Sigmoid colon (tissue), 4 donors: ENCODE results near the gene SLC7A5.

Experiments used
- POLR2A ChIP-seq, 2 donors: fragments of 450-650 bp; IDR thresholded peaks; one replicate each; pipeline ENCODE4 v1.6.1; 2016; ENCODE audit warnings: antibody characterized with exemption in 2 of 2, mild to moderate bottlenecking in 2 of 2, moderate library complexity in 2 of 2
- POLR2AphosphoS5 ChIP-seq, 4 donors: sonication (generic); formaldehyde crosslinking; IDR thresholded peaks; one replicate each; pipeline ENCODE4 v1.6.1; 2017; ENCODE audit warnings: antibody characterized with exemption in 4 of 4
- TF ChIP-seq, protein P1 (sequence below), 4 experiments: fragments of 450-650 bp in 3 of 4; fragments of 200-600 bp in 1 of 4; IDR thresholded peaks; one replicate each; pipeline ENCODE4 v1.5.1; 2016 to 2019; ENCODE audit warnings: antibody characterized with exemption in 4 of 4, mild to moderate bottlenecking in 3 of 4, moderate library complexity in 2 of 4

GRCh38 chr16:87845213-87845612 lies 24.1 kb downstream of the SLC7A5 start:
- TF ChIP-seq, protein P1, sequence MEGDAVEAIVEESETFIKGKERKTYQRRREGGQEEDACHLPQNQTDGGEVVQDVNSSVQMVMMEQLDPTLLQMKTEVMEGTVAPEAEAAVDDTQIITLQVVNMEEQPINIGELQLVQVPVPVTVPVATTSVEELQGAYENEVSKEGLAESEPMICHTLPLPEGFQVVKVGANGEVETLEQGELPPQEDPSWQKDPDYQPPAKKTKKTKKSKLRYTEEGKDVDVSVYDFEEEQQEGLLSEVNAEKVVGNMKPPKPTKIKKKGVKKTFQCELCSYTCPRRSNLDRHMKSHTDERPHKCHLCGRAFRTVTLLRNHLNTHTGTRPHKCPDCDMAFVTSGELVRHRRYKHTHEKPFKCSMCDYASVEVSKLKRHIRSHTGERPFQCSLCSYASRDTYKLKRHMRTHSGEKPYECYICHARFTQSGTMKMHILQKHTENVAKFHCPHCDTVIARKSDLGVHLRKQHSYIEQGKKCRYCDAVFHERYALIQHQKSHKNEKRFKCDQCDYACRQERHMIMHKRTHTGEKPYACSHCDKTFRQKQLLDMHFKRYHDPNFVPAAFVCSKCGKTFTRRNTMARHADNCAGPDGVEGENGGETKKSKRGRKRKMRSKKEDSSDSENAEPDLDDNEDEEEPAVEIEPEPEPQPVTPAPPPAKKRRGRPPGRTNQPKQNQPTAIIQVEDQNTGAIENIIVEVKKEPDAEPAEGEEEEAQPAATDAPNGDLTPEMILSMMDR (IDR thresholded peaks at IDR 0.05): no peak
- TF ChIP-seq POLR2AphosphoS5 (IDR thresholded peaks at IDR 0.05) (no peak), POLR2A (IDR thresholded peaks at IDR 0.05) (no peak)
